HL-60 (cell line): Measurements from ENCODE around the gene SHH.

ENCODE experiments used
- GABPA ChIP-seq: IDR thresholded peaks from 2 replicates; pipeline ENCODE4 v1.6.1; 2012; ENCODE audit warnings: low read depth
- POLR2AphosphoS5 ChIP-seq: IDR thresholded peaks from 2 replicates; pipeline ENCODE4 v1.6.1; 2012; ENCODE audit warnings: low read depth
- TF ChIP-seq, protein P1 (sequence below): IDR thresholded peaks from one replicate; pipeline ENCODE4 v1.5.1; 2011; ENCODE audit warnings: low read length, control low read depth, inconsistent platforms; ENCODE audit not compliant: insufficient read depth
- TF ChIP-seq, protein P2 (sequence below): IDR thresholded peaks from 2 replicates; pipeline ENCODE4 v1.6.1; 2012; ENCODE audit warnings: low read depth; ENCODE audit not compliant: insufficient replicate concordance

DNA sequence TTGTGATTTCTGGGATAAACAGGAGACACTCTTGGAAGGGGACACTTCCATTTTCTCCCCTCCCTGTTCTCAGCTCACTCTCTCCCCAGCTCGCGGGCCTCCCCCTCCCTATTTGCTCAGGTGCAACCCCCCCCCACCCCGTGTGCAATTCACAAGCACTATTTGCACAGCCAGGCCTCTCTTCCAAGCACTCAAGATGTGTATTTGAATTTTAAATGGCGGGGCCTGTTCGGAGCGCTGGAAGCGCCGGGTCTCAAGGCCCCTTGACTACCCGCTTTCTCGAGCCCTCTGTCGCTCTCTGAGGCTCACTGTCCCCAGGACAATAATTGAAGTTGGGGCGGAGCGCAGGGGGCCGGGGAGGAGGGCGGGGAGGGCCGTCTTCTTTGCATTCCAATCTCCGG, 7.8 kb downstream of the SHH start:
- TF ChIP-seq POLR2AphosphoS5 (no peak), GABPA (no peak)
- TF ChIP-seq, protein P1, sequence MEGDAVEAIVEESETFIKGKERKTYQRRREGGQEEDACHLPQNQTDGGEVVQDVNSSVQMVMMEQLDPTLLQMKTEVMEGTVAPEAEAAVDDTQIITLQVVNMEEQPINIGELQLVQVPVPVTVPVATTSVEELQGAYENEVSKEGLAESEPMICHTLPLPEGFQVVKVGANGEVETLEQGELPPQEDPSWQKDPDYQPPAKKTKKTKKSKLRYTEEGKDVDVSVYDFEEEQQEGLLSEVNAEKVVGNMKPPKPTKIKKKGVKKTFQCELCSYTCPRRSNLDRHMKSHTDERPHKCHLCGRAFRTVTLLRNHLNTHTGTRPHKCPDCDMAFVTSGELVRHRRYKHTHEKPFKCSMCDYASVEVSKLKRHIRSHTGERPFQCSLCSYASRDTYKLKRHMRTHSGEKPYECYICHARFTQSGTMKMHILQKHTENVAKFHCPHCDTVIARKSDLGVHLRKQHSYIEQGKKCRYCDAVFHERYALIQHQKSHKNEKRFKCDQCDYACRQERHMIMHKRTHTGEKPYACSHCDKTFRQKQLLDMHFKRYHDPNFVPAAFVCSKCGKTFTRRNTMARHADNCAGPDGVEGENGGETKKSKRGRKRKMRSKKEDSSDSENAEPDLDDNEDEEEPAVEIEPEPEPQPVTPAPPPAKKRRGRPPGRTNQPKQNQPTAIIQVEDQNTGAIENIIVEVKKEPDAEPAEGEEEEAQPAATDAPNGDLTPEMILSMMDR, result no peak
- TF ChIP-seq, protein P2, sequence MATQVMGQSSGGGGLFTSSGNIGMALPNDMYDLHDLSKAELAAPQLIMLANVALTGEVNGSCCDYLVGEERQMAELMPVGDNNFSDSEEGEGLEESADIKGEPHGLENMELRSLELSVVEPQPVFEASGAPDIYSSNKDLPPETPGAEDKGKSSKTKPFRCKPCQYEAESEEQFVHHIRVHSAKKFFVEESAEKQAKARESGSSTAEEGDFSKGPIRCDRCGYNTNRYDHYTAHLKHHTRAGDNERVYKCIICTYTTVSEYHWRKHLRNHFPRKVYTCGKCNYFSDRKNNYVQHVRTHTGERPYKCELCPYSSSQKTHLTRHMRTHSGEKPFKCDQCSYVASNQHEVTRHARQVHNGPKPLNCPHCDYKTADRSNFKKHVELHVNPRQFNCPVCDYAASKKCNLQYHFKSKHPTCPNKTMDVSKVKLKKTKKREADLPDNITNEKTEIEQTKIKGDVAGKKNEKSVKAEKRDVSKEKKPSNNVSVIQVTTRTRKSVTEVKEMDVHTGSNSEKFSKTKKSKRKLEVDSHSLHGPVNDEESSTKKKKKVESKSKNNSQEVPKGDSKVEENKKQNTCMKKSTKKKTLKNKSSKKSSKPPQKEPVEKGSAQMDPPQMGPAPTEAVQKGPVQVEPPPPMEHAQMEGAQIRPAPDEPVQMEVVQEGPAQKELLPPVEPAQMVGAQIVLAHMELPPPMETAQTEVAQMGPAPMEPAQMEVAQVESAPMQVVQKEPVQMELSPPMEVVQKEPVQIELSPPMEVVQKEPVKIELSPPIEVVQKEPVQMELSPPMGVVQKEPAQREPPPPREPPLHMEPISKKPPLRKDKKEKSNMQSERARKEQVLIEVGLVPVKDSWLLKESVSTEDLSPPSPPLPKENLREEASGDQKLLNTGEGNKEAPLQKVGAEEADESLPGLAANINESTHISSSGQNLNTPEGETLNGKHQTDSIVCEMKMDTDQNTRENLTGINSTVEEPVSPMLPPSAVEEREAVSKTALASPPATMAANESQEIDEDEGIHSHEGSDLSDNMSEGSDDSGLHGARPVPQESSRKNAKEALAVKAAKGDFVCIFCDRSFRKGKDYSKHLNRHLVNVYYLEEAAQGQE, result no peak
